ENCODE results near the gene SPATA3. TPM values are rescaled to one million over a fixed set of nuclear protein-coding genes. Genes with fewer than 3 reads are reported as not detected.
"Not testable (repeated sequence)": the region's sequence is repeated elsewhere in the genome, so short reads cannot be mapped to it uniquely, and the experiment has no call there.

SPATA3 gene
- total RNA-seq, 1 donor from 2014 or later, result not detected

DNA sequence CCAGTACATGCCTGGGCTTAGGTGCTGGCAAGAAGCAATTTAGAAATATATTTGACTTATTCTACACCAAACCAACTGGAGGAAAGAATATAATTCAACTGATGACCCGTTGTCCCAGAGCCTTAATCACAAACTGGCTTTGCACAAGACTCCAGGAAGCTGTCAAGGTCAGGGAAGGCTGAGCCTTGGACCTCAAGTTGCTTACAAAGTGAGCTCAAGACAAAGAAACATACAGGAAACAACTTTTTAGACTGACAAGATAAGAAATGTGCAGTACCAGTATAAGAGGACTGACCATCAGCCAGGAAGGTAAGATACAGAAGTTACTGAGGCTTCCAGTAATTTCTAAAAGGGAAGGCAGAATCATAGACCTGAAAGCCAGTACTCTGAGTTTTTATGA, 35.9 kb upstream of the SPATA3 start:
- Mint-ChIP-seq H3K4me3 (ENCODE audit: unreplicated experiment) (no peak overlapping the region), H3K4me1 (ENCODE audit: unreplicated experiment) (peaks cover 13% of the 10 kb centered on the region), H3K27ac (ENCODE audit: unreplicated experiment) (no peak overlapping the region), H3K9me3 (ENCODE audit: unreplicated experiment) (no peaks in the 10 kb centered on the region), H3K36me3 (ENCODE audit: unreplicated experiment) (no peaks in the 10 kb centered on the region), H3K27me3 (ENCODE audit: unreplicated experiment) (peaks cover 24% of the 10 kb centered on the region)
- TF ChIP-seq, protein P1, sequence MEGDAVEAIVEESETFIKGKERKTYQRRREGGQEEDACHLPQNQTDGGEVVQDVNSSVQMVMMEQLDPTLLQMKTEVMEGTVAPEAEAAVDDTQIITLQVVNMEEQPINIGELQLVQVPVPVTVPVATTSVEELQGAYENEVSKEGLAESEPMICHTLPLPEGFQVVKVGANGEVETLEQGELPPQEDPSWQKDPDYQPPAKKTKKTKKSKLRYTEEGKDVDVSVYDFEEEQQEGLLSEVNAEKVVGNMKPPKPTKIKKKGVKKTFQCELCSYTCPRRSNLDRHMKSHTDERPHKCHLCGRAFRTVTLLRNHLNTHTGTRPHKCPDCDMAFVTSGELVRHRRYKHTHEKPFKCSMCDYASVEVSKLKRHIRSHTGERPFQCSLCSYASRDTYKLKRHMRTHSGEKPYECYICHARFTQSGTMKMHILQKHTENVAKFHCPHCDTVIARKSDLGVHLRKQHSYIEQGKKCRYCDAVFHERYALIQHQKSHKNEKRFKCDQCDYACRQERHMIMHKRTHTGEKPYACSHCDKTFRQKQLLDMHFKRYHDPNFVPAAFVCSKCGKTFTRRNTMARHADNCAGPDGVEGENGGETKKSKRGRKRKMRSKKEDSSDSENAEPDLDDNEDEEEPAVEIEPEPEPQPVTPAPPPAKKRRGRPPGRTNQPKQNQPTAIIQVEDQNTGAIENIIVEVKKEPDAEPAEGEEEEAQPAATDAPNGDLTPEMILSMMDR (IDR thresholded peaks at IDR 0.05), result no peak
- DNase-seq (ENCODE audit: extremely low spot score, unreplicated experiment), result no peak

DNA sequence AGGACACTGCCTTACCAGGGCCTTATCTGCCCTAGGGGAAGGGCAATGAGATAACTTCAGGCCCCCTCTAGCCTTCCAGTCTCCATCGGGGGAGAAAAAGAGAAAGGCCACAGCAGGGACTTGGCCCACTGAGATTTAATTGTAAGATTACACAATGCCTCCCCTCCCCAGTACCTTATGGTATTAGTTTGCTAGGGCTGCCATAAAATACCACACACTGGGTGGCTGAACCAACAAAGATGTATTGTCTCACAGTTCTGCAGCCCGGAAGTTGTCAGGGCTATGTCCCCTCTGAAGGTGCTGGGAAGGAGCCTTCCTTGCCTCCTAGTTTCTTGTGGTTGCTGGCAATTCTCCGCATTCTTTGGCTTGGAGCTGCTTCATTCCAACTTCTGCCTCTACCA, 34.8 kb upstream of the SPATA3 start:
- DNase-seq (ENCODE audit: extremely low spot score, unreplicated experiment), result no peak
- no peaks in the 10 kb centered on the region for H3K9me3 Mint-ChIP-seq (ENCODE audit: unreplicated experiment)
- no peak overlapping the region for H3K27ac Mint-ChIP-seq (ENCODE audit: unreplicated experiment)
- no peak overlapping the region for H3K4me3 Mint-ChIP-seq (ENCODE audit: unreplicated experiment)
- peaks cover 13% of the 10 kb centered on the region for H3K4me1 Mint-ChIP-seq (ENCODE audit: unreplicated experiment)
- H3K36me3 Mint-ChIP-seq (ENCODE audit: unreplicated experiment), result no peaks in the 10 kb centered on the region
- TF ChIP-seq, protein P1 (IDR thresholded peaks at IDR 0.05), result no peak
- peaks cover 26% of the 10 kb centered on the region for H3K27me3 Mint-ChIP-seq (ENCODE audit: unreplicated experiment)

DNA sequence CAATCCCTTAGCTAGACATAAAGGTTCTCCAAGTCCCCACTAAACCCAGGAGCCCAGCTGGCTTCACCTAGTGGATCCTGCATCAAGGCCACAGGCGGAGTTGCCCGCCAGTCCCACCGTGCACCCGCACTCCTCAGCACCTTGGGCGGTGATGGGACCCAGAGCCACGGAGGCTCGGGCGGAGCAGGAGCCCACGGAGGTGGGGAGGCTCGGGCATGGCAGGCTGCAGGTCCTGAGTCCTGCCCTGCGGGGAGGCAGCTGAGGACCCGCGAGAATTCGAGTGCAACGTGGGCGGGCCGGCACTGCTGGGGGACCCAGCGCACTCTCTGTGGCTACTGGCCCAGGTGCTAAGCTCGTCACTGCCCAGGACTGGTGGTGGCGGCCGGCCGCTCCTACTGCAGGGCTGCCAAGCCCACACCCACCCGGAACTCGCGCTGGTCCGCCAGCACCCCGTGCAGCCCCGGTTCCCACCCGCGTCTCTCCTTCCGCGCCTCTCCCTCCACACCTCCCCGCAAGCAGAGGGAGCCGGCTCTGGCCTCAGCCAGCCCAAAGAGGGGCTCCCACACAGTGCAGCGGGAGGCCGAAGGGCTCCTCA, 31.7 kb upstream of the SPATA3 start:
- H3K4me1 Mint-ChIP-seq (ENCODE audit: unreplicated experiment), result no peaks in the 10 kb centered on the region
- TF ChIP-seq, protein P1 (IDR thresholded peaks at IDR 0.05), result no peak

DNA sequence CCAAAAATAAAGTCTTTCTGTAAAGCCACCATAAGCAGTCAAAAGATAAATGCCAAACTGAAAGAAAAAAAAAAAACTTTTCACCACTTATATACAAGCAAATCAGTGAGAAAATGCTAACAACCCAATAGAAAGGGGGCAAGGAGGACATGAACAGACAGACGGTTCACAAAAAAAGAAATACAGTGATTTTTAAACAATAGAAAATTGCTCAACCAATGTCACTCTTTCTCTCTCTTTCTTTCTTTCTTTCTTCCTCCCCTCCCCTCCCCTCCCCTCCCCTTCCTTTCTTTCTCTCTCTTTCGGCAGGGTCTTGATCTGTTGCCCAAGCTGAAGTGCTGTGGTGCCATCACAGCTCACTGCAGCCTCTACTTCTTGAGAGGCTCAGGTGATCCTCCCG, 28.8 kb upstream of the SPATA3 start:
- DNase-seq (ENCODE audit: extremely low spot score, unreplicated experiment), result no peak
- Mint-ChIP-seq H3K4me1 (ENCODE audit: unreplicated experiment) (no peaks in the 10 kb centered on the region), H3K36me3 (ENCODE audit: unreplicated experiment) (no peaks in the 10 kb centered on the region), H3K27me3 (ENCODE audit: unreplicated experiment) (peaks cover 9% of the 10 kb centered on the region), H3K27ac (ENCODE audit: unreplicated experiment) (no peak overlapping the region), H3K4me3 (ENCODE audit: unreplicated experiment) (no peak overlapping the region), H3K9me3 (ENCODE audit: unreplicated experiment) (no peaks in the 10 kb centered on the region)
- TF ChIP-seq, protein P1 (IDR thresholded peaks at IDR 0.05), result no peak

More for the DNA sequence above, 31.7 kb upstream of the SPATA3 start:
- no peak for DNase-seq (ENCODE audit: extremely low spot score, unreplicated experiment)
- no peaks in the 10 kb centered on the region for H3K9me3 Mint-ChIP-seq (ENCODE audit: unreplicated experiment)
- no peaks in the 10 kb centered on the region for H3K36me3 Mint-ChIP-seq (ENCODE audit: unreplicated experiment)
- H3K4me3 Mint-ChIP-seq (ENCODE audit: unreplicated experiment), result no peak overlapping the region
- H3K27me3 Mint-ChIP-seq (ENCODE audit: unreplicated experiment), result peaks cover 20% of the 10 kb centered on the region
- H3K27ac Mint-ChIP-seq (ENCODE audit: unreplicated experiment), result no peak overlapping the region

DNA sequence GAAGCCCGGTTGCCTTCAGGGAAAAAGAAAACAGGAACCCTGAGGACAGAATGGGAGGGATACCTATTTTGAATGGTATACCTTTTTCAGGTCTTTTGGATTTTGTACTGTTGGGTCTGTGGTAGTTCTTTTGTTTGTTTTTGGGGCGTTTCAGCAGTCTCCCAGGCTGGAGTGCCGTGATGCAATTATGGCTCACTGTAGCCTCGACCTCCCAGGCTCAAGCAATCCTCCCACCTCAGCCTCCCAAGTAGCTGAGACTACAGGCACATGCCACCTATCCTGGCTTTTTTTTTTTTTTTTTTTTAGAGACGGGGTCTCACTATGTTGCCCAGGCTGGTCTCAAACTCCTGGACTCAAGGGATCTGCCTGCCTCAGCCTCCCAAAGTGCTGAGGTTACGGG, 27.6 kb upstream of the SPATA3 start:
- DNase-seq (ENCODE audit: extremely low spot score, unreplicated experiment); H3K4me1 Mint-ChIP-seq (ENCODE audit: unreplicated experiment); H3K27me3 Mint-ChIP-seq (ENCODE audit: unreplicated experiment); H3K4me3 Mint-ChIP-seq (ENCODE audit: unreplicated experiment); H3K9me3 Mint-ChIP-seq (ENCODE audit: unreplicated experiment); H3K27ac Mint-ChIP-seq (ENCODE audit: unreplicated experiment); H3K36me3 Mint-ChIP-seq (ENCODE audit: unreplicated experiment): not testable (repeated sequence)
